Skeletal muscle tissue (tissue), 4 donors: ENCODE measurements around the gene PNPLA1. TPM values are rescaled to one million over a fixed set of nuclear protein-coding genes. Genes with fewer than 3 reads are reported as not detected.

Experiments used
- H3K27ac ChIP-seq: one replicate; pipeline ENCODE4 v1.7.0; 2013; ENCODE audit warnings: mild to moderate bottlenecking, low read depth, low read length, inconsistent platforms
- H3K27me3 ChIP-seq, 3 donors: one replicate each; pipeline ENCODE4 v1.7.0; 2013; ENCODE audit warnings: low read length in 3 of 3; ENCODE audit not compliant: control insufficient read depth in 3 of 3, insufficient read depth in 3 of 3
- H3K36me3 ChIP-seq, 3 donors: one replicate each; pipeline ENCODE4 v1.7.0; 2013; ENCODE audit warnings: low read length in 3 of 3; ENCODE audit not compliant: control insufficient read depth in 3 of 3, insufficient read depth in 3 of 3
- H3K4me1 ChIP-seq, 3 donors: one replicate each; pipeline ENCODE4 v1.7.0; 2013; ENCODE audit warnings: low read length in 3 of 3, mild to moderate bottlenecking in 3 of 3; ENCODE audit not compliant: control insufficient read depth in 3 of 3, insufficient read depth in 3 of 3
- H3K4me3 ChIP-seq, 3 donors: one replicate each; pipeline ENCODE4 v1.7.0; 2013; ENCODE audit warnings: low read length in 3 of 3
- H3K9ac ChIP-seq, 3 donors: one replicate each; pipeline ENCODE4 v1.7.0; 2013; ENCODE audit warnings: low read length in 3 of 3, mild to moderate bottlenecking in 3 of 3, moderate library complexity in 2 of 3, low read depth in 1 of 3
- H3K9me3 ChIP-seq, 3 donors: one replicate each; pipeline ENCODE4 v1.7.0; 2013; ENCODE audit warnings: low read length in 3 of 3; ENCODE audit not compliant: control insufficient read depth in 3 of 3
- total RNA-seq: library from RNA; depleted of rRNA; stranded (reverse); fragments of >200 nt; gene quantifications from one replicate; pipeline ENCODE4 v1.2.3, GENCODE V29; 2014
- donor health status: Osteomylitis.

The PNPLA1 gene
- total RNA-seq, 1 donor from 2014 or later, result not detected

GRCh38 chr6:36340306-36340617 lies 70.4 kb downstream of the PNPLA1 start:
- Histone ChIP-seq H3K9me3 (no peaks in the 10 kb centered on the region), H3K36me3 (no peaks in the 10 kb centered on the region), H3K9ac (no peak overlapping the region), H3K4me1 (peaks cover 2 to 7% (median 3%) of the 10 kb centered on the region in 3 donors), H3K27ac (no peak overlapping the region), H3K4me3 (no peak overlapping the region), H3K27me3 (peaks cover 7 to 22% (median 19%) of the 10 kb centered on the region in 3 donors)

GRCh38 chr6:36340618-36341454 lies 71.0 kb downstream of the PNPLA1 start:
- Histone ChIP-seq H3K4me1 (peaks cover 2 to 7% (median 3%) of the 10 kb centered on the region in 3 donors), H3K4me3 (peak overlapping the region; percentile 13 to 48 (median 34)), H3K27me3 (peaks cover 1 to 22% (median 15%) of the 10 kb centered on the region in 3 donors), H3K36me3 (no peaks in the 10 kb centered on the region), H3K9ac (peak overlapping the region in 2 of 3 donors; percentile 54 to 65), H3K9me3 (no peaks in the 10 kb centered on the region), H3K27ac (no peak overlapping the region)

GRCh38 chr6:36343109-36343680 lies 73.3 kb downstream of the PNPLA1 start:
- H3K27me3 ChIP-seq, result peaks cover 3 to 31% (median 12%) of the 10 kb centered on the region in 3 donors
- no peak overlapping the region for H3K4me3 ChIP-seq
- no peak overlapping the region for H3K27ac ChIP-seq
- H3K36me3 ChIP-seq, result no peaks in the 10 kb centered on the region
- peaks cover 2 to 7% (median 3%) of the 10 kb centered on the region in 3 donors for H3K4me1 ChIP-seq
- no peaks in the 10 kb centered on the region for H3K9me3 ChIP-seq
- H3K9ac ChIP-seq, result no peak overlapping the region

GRCh38 chr6:36345681-36346466 lies 76.0 kb downstream of the PNPLA1 start:
- Histone ChIP-seq H3K27me3 (peaks cover 3 to 20% (median 7%) of the 10 kb centered on the region in 3 donors), H3K4me3 (no peak overlapping the region)

GRCh38 chr6:36346486-36347273 lies 76.8 kb downstream of the PNPLA1 start:
- no peak overlapping the region for H3K27ac ChIP-seq
- H3K4me3 ChIP-seq, result no peak overlapping the region
- no peak overlapping the region for H3K9ac ChIP-seq
- peaks cover 0 to 9% (median 4%) of the 10 kb centered on the region in 3 donors for H3K4me1 ChIP-seq
- no peaks in the 10 kb centered on the region for H3K9me3 ChIP-seq
- peaks cover 3 to 18% (median 7%) of the 10 kb centered on the region in 3 donors for H3K27me3 ChIP-seq
- no peaks in the 10 kb centered on the region for H3K36me3 ChIP-seq

More at GRCh38 chr6:36345681-36346466, 76.0 kb downstream of the PNPLA1 start:
- H3K9me3 ChIP-seq, result no peaks in the 10 kb centered on the region
- no peak overlapping the region for H3K9ac ChIP-seq
- peaks cover under 1 to 5% (median 4%) of the 10 kb centered on the region in 3 donors for H3K4me1 ChIP-seq
- no peak overlapping the region for H3K27ac ChIP-seq
- no peaks in the 10 kb centered on the region for H3K36me3 ChIP-seq

GRCh38 chr6:36347621-36348020 lies 77.8 kb downstream of the PNPLA1 start:
- Histone ChIP-seq H3K27me3 (peaks cover 3 to 16% (median 7%) of the 10 kb centered on the region in 3 donors), H3K27ac (no peak overlapping the region)

GRCh38 chr6:36349240-36349639 lies 79.4 kb downstream of the PNPLA1 start:
- Histone ChIP-seq H3K27me3 (peaks cover 3 to 16% (median 7%) of the 10 kb centered on the region in 3 donors), H3K9me3 (no peaks in the 10 kb centered on the region), H3K4me1 (peaks cover 0 to 9% (median 4%) of the 10 kb centered on the region in 3 donors), H3K4me3 (no peak overlapping the region), H3K36me3 (no peaks in the 10 kb centered on the region), H3K27ac (no peak overlapping the region), H3K9ac (no peak overlapping the region)

More at GRCh38 chr6:36347621-36348020, 77.8 kb downstream of the PNPLA1 start:
- Histone ChIP-seq H3K36me3 (no peaks in the 10 kb centered on the region), H3K9ac (no peak overlapping the region), H3K4me3 (no peak overlapping the region), H3K9me3 (no peaks in the 10 kb centered on the region), H3K4me1 (peaks cover 0 to 9% (median 4%) of the 10 kb centered on the region in 3 donors)

GRCh38 chr6:36350082-36350481 lies 80.2 kb downstream of the PNPLA1 start:
- Histone ChIP-seq H3K9me3 (no peaks in the 10 kb centered on the region), H3K36me3 (no peaks in the 10 kb centered on the region), H3K4me3 (no peak overlapping the region), H3K4me1 (peaks cover 0 to 9% (median 4%) of the 10 kb centered on the region in 3 donors), H3K27ac (peak overlapping the region; percentile 28), H3K9ac (no peak overlapping the region), H3K27me3 (peaks cover 3 to 16% (median 7%) of the 10 kb centered on the region in 3 donors)
